PC-3 (cell line): Measurements from ENCODE around the gene PRDM11. TPM values are rescaled to one million over a fixed set of nuclear protein-coding genes. Genes with fewer than 3 reads are reported as not detected.
A peak's percentile ranks its signal among the peaks of the same experiment; 100 is the strongest.

Experiments used
- ATAC-seq: fragments of 200-7000 bp; cut with Tn5 transposase; 2 replicates; pipeline ENCODE4 v1.9.1; 2020; ENCODE audit warnings: mild to moderate bottlenecking, moderate library complexity
- BruUV-seq: library from RNA; stranded (reverse); fragments of 400-500 nt; replicated peaks from 2 replicates; lab custom pipeline; 2021; lab: Mats Ljungman, UMichigan
- CTCF ChIA-PET: fragments of 300-600 bp; sonication (Branson Sonifier 250); formaldehyde crosslinking; loops from one replicate; lab custom pipeline; 2022; ENCODE audit warnings: antibody characterized with exemption; lab: Charles Lee
- POLR2A ChIA-PET: fragments of 300-600 bp; sonication (Branson Sonifier 250); formaldehyde crosslinking; loops from one replicate; lab custom pipeline; 2022; ENCODE audit warnings: antibody characterized with exemption; ENCODE audit not compliant: unreplicated experiment; lab: Charles Lee
- DNase-seq: peaks from one replicate; pipeline ENCODE4 v3.0.0-alpha.2; 2015
- H2AFZ ChIP-seq: fragments of 300-600 bp; sonication (generic); 2 replicates; pipeline ENCODE4 v1.6.0; 2016; ENCODE audit warnings: antibody characterized with exemption, low read length
- H3F3A ChIP-seq: fragments of 300-600 bp; sonication (generic); one replicate; pipeline ENCODE4 v1.6.0; 2017; ENCODE audit warnings: antibody characterized with exemption, low read length, control low read depth, mild to moderate bottlenecking; ENCODE audit not compliant: unreplicated experiment
- H3K27ac ChIP-seq: fragments of 300-600 bp; sonication (generic); 2 replicates; pipeline ENCODE4 v1.5.1; 2016; ENCODE audit warnings: mild to moderate bottlenecking, low read length
- H3K27me3 ChIP-seq: fragments of 300-600 bp; sonication (generic); 2 replicates; pipeline ENCODE4 v1.6.1; 2016; ENCODE audit warnings: low read length, mixed read lengths
- H3K36me3 ChIP-seq: fragments of 300-600 bp; sonication (generic); 2 replicates; pipeline ENCODE4 v1.6.1; 2016; ENCODE audit warnings: low read depth, mixed run types, low read length, mixed read lengths
- H3K4me1 ChIP-seq: fragments of 300-600 bp; sonication (generic); 2 replicates; pipeline ENCODE4 v1.5.1; 2016; ENCODE audit warnings: low read length; ENCODE audit not compliant: insufficient read depth
- H3K4me2 ChIP-seq: fragments of 300-600 bp; sonication (generic); 2 replicates; pipeline ENCODE4 v1.6.0; 2016; ENCODE audit warnings: low read length
- H3K4me3 ChIP-seq: fragments of 300-600 bp; sonication (generic); 2 replicates; pipeline ENCODE4 v1.5.1; 2016; ENCODE audit warnings: mild to moderate bottlenecking, low read length, mixed read lengths
- H3K79me2 ChIP-seq: fragments of 300-600 bp; sonication (generic); 2 replicates; pipeline ENCODE4 v1.6.1; 2017; ENCODE audit warnings: low read length, mixed read lengths
- H3K9ac ChIP-seq: fragments of 300-600 bp; sonication (generic); 2 replicates; pipeline ENCODE4 v1.6.0; 2016; ENCODE audit warnings: mild to moderate bottlenecking, low read length
- H3K9me2 ChIP-seq: fragments of 300-600 bp; sonication (generic); replicated peaks from 2 replicates; pipeline ENCODE4 v1.6.1; 2016; ENCODE audit warnings: mixed run types, low read length, mixed read lengths
- H3K9me3 ChIP-seq: fragments of 300-600 bp; sonication (generic); 2 replicates; pipeline ENCODE4 v1.6.1; 2016; ENCODE audit warnings: low read length, mixed read lengths
- H4K20me1 ChIP-seq: fragments of 300-600 bp; sonication (generic); 2 replicates; pipeline ENCODE4 v1.6.1; 2016; ENCODE audit warnings: low read length, mixed read lengths
- EZH2 ChIP-seq: fragments of 300-600 bp; sonication (generic); IDR thresholded peaks from one replicate; pipeline ENCODE4 v1.6.1; 2017; ENCODE audit warnings: antibody characterized with exemption, mild to moderate bottlenecking, low read length; ENCODE audit not compliant: unreplicated experiment
- EZH2phosphoT487 ChIP-seq: fragments of 300-600 bp; sonication (generic); IDR thresholded peaks from 2 replicates; pipeline ENCODE4 v1.6.1; 2018; ENCODE audit warnings: mild to moderate bottlenecking, antibody characterized with exemption, low read length, borderline replicate concordance
- intact Hi-C: fragments of 100-400 bp; cut with micrococcal nuclease; formaldehyde crosslinking; loops from 2 replicates; pipeline ENCODE4 v1.9.0; 2023
- total RNA-seq: library from RNA; depleted of rRNA; stranded (reverse); fragments of >200 nt; gene quantifications from 2 replicates; pipeline ENCODE4 v1.2.3, GENCODE V29; 2014
- TF ChIP-seq, protein P1 (sequence below): fragments of 300-600 bp; sonication (generic); conservative IDR thresholded peaks from 2 replicates; pipeline ENCODE4 v1.5.1; 2017; ENCODE audit warnings: antibody characterized with exemption, low read depth, mild to moderate bottlenecking, low read length

The PRDM11 gene
- total RNA-seq, 1 experiment from 2014 or later = 5.0 TPM

GRCh38 chr11:45267652-45268299 lies 121.3 kb downstream of the PRDM11 start:
- Histone ChIP-seq H3K36me3 (no peaks in the 10 kb centered on the region), H3K4me1 (peaks cover 17% of the 10 kb centered on the region), H3F3A (no peaks in the 10 kb centered on the region), H3K27ac (no peak overlapping the region), H3K79me2 (no peaks in the 10 kb centered on the region), H4K20me1 (no peaks in the 10 kb centered on the region), H3K4me2 (no peak overlapping the region), H3K9ac (no peak overlapping the region), H3K27me3 (0 out of 2 replicates have a peak, but pooled peaks cover 6% of the 10 kb centered on the region), H3K9me2 (no peaks in the 10 kb centered on the region), H3K9me3 (no peaks in the 10 kb centered on the region), H3K4me3 (no peak overlapping the region), H2AFZ (no peak overlapping the region)
- DNase-seq (peak; percentile 23), ATAC-seq (no peak)
- BruUV-seq = no TSS peak
- intact Hi-C loops = no loop called here
- ChIA-PET CTCF (no interaction called here), POLR2A (no interaction called here)
- TF ChIP-seq, protein P1, sequence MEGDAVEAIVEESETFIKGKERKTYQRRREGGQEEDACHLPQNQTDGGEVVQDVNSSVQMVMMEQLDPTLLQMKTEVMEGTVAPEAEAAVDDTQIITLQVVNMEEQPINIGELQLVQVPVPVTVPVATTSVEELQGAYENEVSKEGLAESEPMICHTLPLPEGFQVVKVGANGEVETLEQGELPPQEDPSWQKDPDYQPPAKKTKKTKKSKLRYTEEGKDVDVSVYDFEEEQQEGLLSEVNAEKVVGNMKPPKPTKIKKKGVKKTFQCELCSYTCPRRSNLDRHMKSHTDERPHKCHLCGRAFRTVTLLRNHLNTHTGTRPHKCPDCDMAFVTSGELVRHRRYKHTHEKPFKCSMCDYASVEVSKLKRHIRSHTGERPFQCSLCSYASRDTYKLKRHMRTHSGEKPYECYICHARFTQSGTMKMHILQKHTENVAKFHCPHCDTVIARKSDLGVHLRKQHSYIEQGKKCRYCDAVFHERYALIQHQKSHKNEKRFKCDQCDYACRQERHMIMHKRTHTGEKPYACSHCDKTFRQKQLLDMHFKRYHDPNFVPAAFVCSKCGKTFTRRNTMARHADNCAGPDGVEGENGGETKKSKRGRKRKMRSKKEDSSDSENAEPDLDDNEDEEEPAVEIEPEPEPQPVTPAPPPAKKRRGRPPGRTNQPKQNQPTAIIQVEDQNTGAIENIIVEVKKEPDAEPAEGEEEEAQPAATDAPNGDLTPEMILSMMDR = no peak
- TF ChIP-seq EZH2 = no peak
- TF ChIP-seq EZH2phosphoT487 = no peak

DNA sequence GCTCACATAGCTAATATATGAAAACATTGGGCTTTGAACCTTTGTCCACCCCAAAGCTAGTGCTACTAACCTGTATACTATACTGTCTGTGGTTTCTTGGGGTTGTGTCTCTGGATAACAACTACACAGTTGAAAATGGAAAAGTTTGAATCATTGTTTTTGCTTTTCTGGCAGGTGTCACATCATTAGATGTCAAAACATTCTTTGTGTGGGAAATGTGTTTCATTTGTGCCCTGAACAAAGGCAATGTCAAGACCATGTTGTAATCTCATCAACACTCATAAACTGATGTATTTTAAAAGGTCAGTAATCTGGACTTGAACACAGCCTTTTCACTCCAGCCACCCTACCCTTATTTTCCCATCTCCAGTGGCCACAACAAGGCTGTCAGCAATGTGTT lies 123.2 kb downstream of the PRDM11 start:
- TF ChIP-seq EZH2 (no peak), EZH2phosphoT487 (no peak)
- TF ChIP-seq, protein P1 = no peak
- Histone ChIP-seq H3K36me3 (no peaks in the 10 kb centered on the region), H3K4me3 (no peak overlapping the region), H3K4me2 (no peak overlapping the region), H3K4me1 (peaks cover 11% of the 10 kb centered on the region), H3F3A (no peaks in the 10 kb centered on the region), H2AFZ (no peak overlapping the region), H3K27ac (no peak overlapping the region), H3K9ac (no peak overlapping the region), H3K27me3 (0 out of 2 replicates have a peak, but pooled peaks cover 6% of the 10 kb centered on the region), H4K20me1 (no peaks in the 10 kb centered on the region), H3K9me3 (no peaks in the 10 kb centered on the region), H3K79me2 (no peaks in the 10 kb centered on the region), H3K9me2 (no peaks in the 10 kb centered on the region)
- DNase-seq (no peak), ATAC-seq (no peak)
- no TSS peak for BruUV-seq
- ChIA-PET CTCF (no interaction called here), POLR2A (no interaction called here)
- intact Hi-C loops = no loop called here
